ENCODE results near the gene DIS3.
"Not testable (repeated sequence)": the region's sequence is repeated elsewhere in the genome, so short reads cannot be mapped to it uniquely, and the experiment has no call there.

Gene DIS3

GRCh38 chr13:72781451-72782439, at the start of gene DIS3, which contains the start of gene PIBF1:
DIS3 (minus strand) TSS chr13:72781900; CDS start chr13:72781832, 68 bp downstream.
PIBF1 (plus strand) TSS chr13:72782133; CDS start chr13:72783470, 1,337 bp downstream.
- in situ Hi-C loops (cut with MboI; ENCODE audit: low pct_unique_long_range_greater_than_20kb, low sequenced_read_pairs), result no loop called here
- DNase-seq, result peak; percentile 99

GRCh38 chr13:72823724-72824123, 42.0 kb upstream of the DIS3 start:
- DNase-seq, result no peak
- in situ Hi-C loops (cut with MboI; ENCODE audit: low pct_unique_long_range_greater_than_20kb, low sequenced_read_pairs), result no loop called here

- in situ Hi-C loops (cut with MboI; ENCODE audit: low pct_unique_long_range_greater_than_20kb, low sequenced_read_pairs), result no loop called here
Observed at GRCh38 chr13:72823081-72823480, 41.4 kb upstream of the DIS3 start.

GRCh38 chr13:72820898-72821279, 39.2 kb upstream of the DIS3 start:
- in situ Hi-C loops (cut with MboI; ENCODE audit: low pct_unique_long_range_greater_than_20kb, low sequenced_read_pairs), result no loop called here
- no peak for DNase-seq

More at GRCh38 chr13:72823081-72823480, 41.4 kb upstream of the DIS3 start:
- no peak for DNase-seq

- in situ Hi-C loops (cut with MboI; ENCODE audit: low pct_unique_long_range_greater_than_20kb, low sequenced_read_pairs), result no loop called here
- DNase-seq, result no peak
Observed at GRCh38 chr13:72820156-72820897, 38.6 kb upstream of the DIS3 start.

- in situ Hi-C loops (cut with MboI; ENCODE audit: low pct_unique_long_range_greater_than_20kb, low sequenced_read_pairs), result no loop called here
- DNase-seq, result peak; percentile 38
Observed at GRCh38 chr13:72808917-72809500, 27.3 kb upstream of the DIS3 start.

- DNase-seq; in situ Hi-C loops (cut with MboI; ENCODE audit: low pct_unique_long_range_greater_than_20kb, low sequenced_read_pairs): not testable (repeated sequence)
Observed at GRCh38 chr13:72806514-72806913, 24.8 kb upstream of the DIS3 start.

- peak; percentile 51 for DNase-seq
- in situ Hi-C loops (cut with MboI; ENCODE audit: low pct_unique_long_range_greater_than_20kb, low sequenced_read_pairs), result no loop called here
Observed at GRCh38 chr13:72805676-72806346, 24.1 kb upstream of the DIS3 start.

- DNase-seq, result no peak
- in situ Hi-C loops (cut with MboI; ENCODE audit: low pct_unique_long_range_greater_than_20kb, low sequenced_read_pairs), result no loop called here
Observed at GRCh38 chr13:72804301-72804700, 22.6 kb upstream of the DIS3 start.

- in situ Hi-C loops (cut with MboI; ENCODE audit: low pct_unique_long_range_greater_than_20kb, low sequenced_read_pairs), result no loop called here
Observed at GRCh38 chr13:72798817-72799216, 17.1 kb upstream of the DIS3 start.

GRCh38 chr13:72792640-72793039, 10.9 kb upstream of the DIS3 start:
- in situ Hi-C loops (cut with MboI; ENCODE audit: low pct_unique_long_range_greater_than_20kb, low sequenced_read_pairs), result no loop called here
- DNase-seq, result no peak

More at GRCh38 chr13:72798817-72799216, 17.1 kb upstream of the DIS3 start:
- no peak for DNase-seq

GRCh38 chr13:72788831-72789230, 7.1 kb upstream of the DIS3 start:
- peak; percentile 48 for DNase-seq
- in situ Hi-C loops (cut with MboI; ENCODE audit: low pct_unique_long_range_greater_than_20kb, low sequenced_read_pairs), result no loop called here

GRCh38 chr13:72784679-72785078, 3.0 kb upstream of the DIS3 start:
- DNase-seq; in situ Hi-C loops (cut with MboI; ENCODE audit: low pct_unique_long_range_greater_than_20kb, low sequenced_read_pairs): not testable (repeated sequence)

GRCh38 chr13:72782717-72783116, 1.0 kb upstream of the DIS3 start:
- in situ Hi-C loops (cut with MboI; ENCODE audit: low pct_unique_long_range_greater_than_20kb, low sequenced_read_pairs), result no loop called here
- peak; percentile 26 for DNase-seq

- in situ Hi-C loops (cut with MboI; ENCODE audit: low pct_unique_long_range_greater_than_20kb, low sequenced_read_pairs), result no loop called here
- DNase-seq, result no peak
Observed at GRCh38 chr13:72774019-72774418, 7.7 kb downstream of the DIS3 start.

GRCh38 chr13:72763411-72763810, 18.3 kb downstream of the DIS3 start:
- in situ Hi-C loops (cut with MboI; ENCODE audit: low pct_unique_long_range_greater_than_20kb, low sequenced_read_pairs), result no loop called here
- DNase-seq, result no peak

GRCh38 chr13:72760189-72760588, 21.5 kb downstream of the DIS3 start:
- DNase-seq, result no peak
- in situ Hi-C loops (cut with MboI; ENCODE audit: low pct_unique_long_range_greater_than_20kb, low sequenced_read_pairs), result no loop called here

- no peak for DNase-seq
- in situ Hi-C loops (cut with MboI; ENCODE audit: low pct_unique_long_range_greater_than_20kb, low sequenced_read_pairs), result no loop called here
Observed at GRCh38 chr13:72757792-72758535, 23.7 kb downstream of the DIS3 start.
